GM21723 (cell line): Measurements from ENCODE around the gene CALCA.

Source experiments
- ATAC-seq: cut with Tn5 transposase; IDR thresholded peaks from one replicate; pipeline ENCODE4 v1.9.1; 2021; ENCODE audit warnings: mild to moderate bottlenecking, moderate library complexity; ENCODE audit not compliant: unreplicated experiment

CALCA gene

GRCh38 chr11:14949437-14950147 is 22.6 kb downstream of the CALCA start:
- no peak for ATAC-seq

GRCh38 chr11:14942745-14943144 is 29.4 kb downstream of the CALCA start:
- ATAC-seq: no peak

GRCh38 chr11:14938936-14939335 is 33.2 kb downstream of the CALCA start:
- ATAC-seq: no peak

- no peak for ATAC-seq
Measured at GRCh38 chr11:14934641-14935351, 37.4 kb downstream of the CALCA start.

DNA sequence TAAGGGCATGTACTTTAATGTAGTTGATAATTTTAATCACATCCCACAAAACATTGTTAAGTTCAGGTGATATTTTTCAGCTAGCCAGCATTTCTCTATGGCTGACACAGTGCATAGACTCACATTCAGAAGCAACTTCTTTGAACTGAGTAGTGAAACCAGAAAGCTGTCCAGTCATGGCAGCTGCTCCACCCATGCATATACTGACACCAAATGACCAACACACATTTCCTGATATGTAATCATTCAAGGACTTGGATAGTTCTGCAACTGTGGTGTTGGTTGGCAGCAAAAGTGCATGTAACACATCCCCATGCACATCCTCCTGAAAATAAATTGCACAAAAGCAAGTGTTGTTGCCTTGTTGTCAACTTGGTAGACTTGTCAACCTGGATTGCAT is 39.7 kb downstream of the CALCA start:
- ATAC-seq: no peak

DNA sequence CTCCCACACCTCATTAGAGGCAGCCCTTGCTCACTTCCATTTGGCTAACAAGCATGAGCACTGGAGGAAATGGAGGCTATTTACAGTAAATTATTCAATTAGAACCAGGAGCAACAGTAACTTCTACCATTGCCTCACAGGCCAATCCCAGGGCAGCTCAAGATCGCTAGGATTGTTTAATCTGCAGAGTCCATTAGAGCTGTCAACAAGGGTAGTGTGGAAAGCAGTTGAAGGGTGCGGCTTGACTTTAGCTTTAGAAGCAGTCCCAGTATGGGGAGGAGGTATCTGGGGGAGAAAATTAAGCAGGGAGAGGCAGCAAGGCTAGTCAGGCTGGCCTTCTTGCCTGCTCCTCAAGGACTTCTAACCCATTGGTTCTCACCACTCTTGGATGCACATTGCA is 41.8 kb downstream of the CALCA start:
- no peak for ATAC-seq

DNA sequence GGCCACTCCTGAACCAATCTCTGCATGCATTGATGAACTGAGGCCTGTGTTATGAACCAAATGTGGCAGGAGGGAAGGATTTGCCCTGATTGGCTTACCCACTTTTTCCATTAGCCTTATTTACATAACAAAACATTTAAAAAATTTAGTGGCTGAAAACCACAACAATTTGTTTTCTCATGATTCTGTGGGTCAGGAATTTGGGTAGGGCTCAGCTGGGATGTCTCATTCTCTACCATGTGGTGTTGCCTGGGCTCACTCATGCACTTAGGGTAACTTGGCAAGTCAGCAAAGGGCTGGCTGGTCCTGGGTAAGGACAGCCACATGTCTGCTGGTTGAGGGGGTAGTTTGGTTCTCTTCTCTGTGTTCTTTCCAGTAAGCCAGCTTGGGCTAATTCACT is 45.0 kb downstream of the CALCA start:
- ATAC-seq: no peak

DNA sequence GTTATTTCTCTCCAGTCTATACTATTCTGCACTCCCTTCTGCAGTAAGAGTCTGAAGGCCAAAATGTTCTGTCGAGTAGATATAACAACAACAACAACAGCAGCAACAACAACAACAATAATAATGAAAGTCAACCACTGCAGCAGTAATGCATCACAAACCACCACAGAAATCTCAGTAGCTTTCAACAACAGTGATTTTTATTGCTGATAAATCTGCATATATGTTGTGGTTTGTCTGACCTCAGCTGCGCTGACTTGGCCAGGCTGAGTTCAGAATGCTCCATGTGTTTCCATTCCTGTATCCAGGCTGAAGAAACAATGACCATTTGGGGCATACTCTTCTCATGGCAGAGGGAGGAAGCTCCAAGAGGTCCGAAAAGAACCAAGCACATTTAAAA is 47.8 kb downstream of the CALCA start:
- ATAC-seq: no peak
